ENCODE measurements around the gene GNAT1. TPM values are rescaled to one million over a fixed set of nuclear protein-coding genes. Genes with fewer than 3 reads are reported as not detected.

The GNAT1 gene
- total and polyA plus RNA-seq, 2 of the 13 experiments (the other 11 are each of a cell fraction or from before 2014, with no cell fraction given): 0.15 TPM; not detected in 1

- TF ChIP-seq ZBTB37 (CRISPR knock-in tag; IDR thresholded peaks at IDR 0.05): no peak
- peak; percentile 32 for TF ChIP-seq HNRNPLL (IDR thresholded peaks at IDR 0.05; ENCODE audit: low read depth, low read length, poor library complexity, severe bottlenecking)
- TF ChIP-seq HINFP (CRISPR knock-in tag; IDR thresholded peaks at IDR 0.05; ENCODE audit: low read depth): no peak
- TF ChIP-seq ZNF12 (CRISPR knock-in tag; IDR thresholded peaks at IDR 0.05): no peak
- no peak; the same call in 1 of the 2 replicates for TF ChIP-seq FOXO1 (CRISPR knock-in tag; IDR thresholded peaks at IDR 0.05)
- TF ChIP-seq YEATS4 (CRISPR knock-in tag; IDR thresholded peaks at IDR 0.05; ENCODE audit: borderline replicate concordance): no peak
- no peak for TF ChIP-seq RELA (CRISPR knock-in tag; IDR thresholded peaks at IDR 0.05)
- no peak for TF ChIP-seq MEIS1 (CRISPR knock-in tag; IDR thresholded peaks at IDR 0.05; ENCODE audit: borderline replicate concordance)
- TF ChIP-seq SNAPC5 (CRISPR knock-in tag; IDR thresholded peaks at IDR 0.05; ENCODE audit: borderline replicate concordance): no peak
- TF ChIP-seq SAFB2 (CRISPR knock-in tag; IDR thresholded peaks at IDR 0.05; ENCODE audit: borderline replicate concordance, low read depth): peak; percentile 86
- TF ChIP-seq ZNF687 (CRISPR knock-in tag; IDR thresholded peaks at IDR 0.05): peak; percentile 82
- no peak for TF ChIP-seq CREBL2 (CRISPR knock-in tag; IDR thresholded peaks at IDR 0.05; ENCODE audit: borderline replicate concordance)
- TF ChIP-seq MATR3 (CRISPR knock-in tag; IDR thresholded peaks at IDR 0.05): no peak
- TF ChIP-seq ZNF460 (CRISPR knock-in tag; IDR thresholded peaks at IDR 0.05; ENCODE audit: borderline replicate concordance): peak; percentile 21; the same call in 1 of the 2 replicates
- TF ChIP-seq RFXAP (CRISPR knock-in tag; IDR thresholded peaks at IDR 0.05; ENCODE audit: borderline replicate concordance): no peak
- TF ChIP-seq BRCA1 (CRISPR knock-in tag; IDR thresholded peaks at IDR 0.05): no peak
- TF ChIP-seq ZGPAT (CRISPR knock-in tag; IDR thresholded peaks at IDR 0.05): 0 out of 2 replicates have a peak, but pooled peaks have one; percentile 37
- TF ChIP-seq IRF2 (CRISPR knock-in tag; IDR thresholded peaks at IDR 0.05): no peak
Observed at GRCh38 chr3:50205413-50206276, 14.2 kb downstream of the GNAT1 start (continued).

Data from HepG2 (cell line).